Measurements from ENCODE around the gene CCDC183. TPM values are rescaled to one million over a fixed set of nuclear protein-coding genes. Genes with fewer than 3 reads are reported as not detected.

Gene CCDC183
- polyA plus RNA-seq: 1 to 10 TPM in 1 of 2 donors, under 1 TPM in 1; 0.32 to 1.1 TPM

GRCh38 chr9:136796238-136796774, at the start of gene CCDC183:
TSS of gene CCDC183 (plus strand) at chr9:136796338. CDS start at chr9:136796398, 60 bp downstream.
- no peak within 1 kb of the TSS for H3K4me3 ChIP-seq (ENCODE audit: low read depth in 1 of 2, low read length in 2 of 2)
- 46 to 48% methylated on average over 5 of the region's 5 CpGs for WGBS, 2 donors
- H3K27me3 ChIP-seq (ENCODE audit: control insufficient read depth in 1 of 2, insufficient read depth in 2 of 2, low read length in 2 of 2): no peaks in the 10 kb centered on the region
- no peaks in the 10 kb centered on the region for H3K9me3 ChIP-seq (ENCODE audit: control insufficient read depth in 2 of 2, insufficient read depth in 1 of 2, low read depth in 1 of 2, low read length in 1 of 2)
- H3K36me3 ChIP-seq (ENCODE audit: control insufficient read depth in 2 of 2, insufficient read depth in 2 of 2, low read length in 1 of 2): peaks cover 0 to 3% of the 10 kb centered on the region in 2 donors
- H3K27ac ChIP-seq (ENCODE audit: low read depth in 2 of 2, low read length in 1 of 2): no peak within 1 kb of the TSS
- peaks cover 17 to 23% of the 10 kb centered on the region in 2 donors for H3K4me1 ChIP-seq (ENCODE audit: control insufficient read depth in 2 of 2, insufficient read depth in 2 of 2, low read length in 1 of 2)

- Histone ChIP-seq H3K36me3 (ENCODE audit: control insufficient read depth in 2 of 2, insufficient read depth in 2 of 2, low read length in 1 of 2) (no peaks in the 10 kb centered on the region), H3K27ac (ENCODE audit: low read depth in 2 of 2, low read length in 1 of 2) (no peak overlapping the region), H3K27me3 (ENCODE audit: control insufficient read depth in 1 of 2, insufficient read depth in 2 of 2, low read length in 2 of 2) (no peaks in the 10 kb centered on the region), H3K4me3 (ENCODE audit: low read depth in 1 of 2, low read length in 2 of 2) (no peak overlapping the region), H3K9me3 (ENCODE audit: control insufficient read depth in 2 of 2, insufficient read depth in 1 of 2, low read depth in 1 of 2, low read length in 1 of 2) (peaks cover 0 to 2% of the 10 kb centered on the region in 2 donors), H3K4me1 (ENCODE audit: control insufficient read depth in 2 of 2, insufficient read depth in 2 of 2, low read length in 1 of 2) (peaks cover 8 to 9% of the 10 kb centered on the region in 2 donors)
- WGBS, 2 donors: 87 to 89% methylated on average over 16 to 18 of the region's 18 CpGs
Measured at GRCh38 chr9:136746621-136747020, 49.5 kb upstream of the CCDC183 start.

- no peaks in the 10 kb centered on the region for H3K36me3 ChIP-seq (ENCODE audit: control insufficient read depth in 2 of 2, insufficient read depth in 2 of 2, low read length in 1 of 2)
- H3K9me3 ChIP-seq (ENCODE audit: control insufficient read depth in 2 of 2, insufficient read depth in 1 of 2, low read depth in 1 of 2, low read length in 1 of 2): peaks cover 0 to 6% of the 10 kb centered on the region in 2 donors
- no peak overlapping the region for H3K4me3 ChIP-seq (ENCODE audit: low read depth in 1 of 2, low read length in 2 of 2)
- H3K27me3 ChIP-seq (ENCODE audit: control insufficient read depth in 1 of 2, insufficient read depth in 2 of 2, low read length in 2 of 2): no peaks in the 10 kb centered on the region
- H3K4me1 ChIP-seq (ENCODE audit: control insufficient read depth in 2 of 2, insufficient read depth in 2 of 2, low read length in 1 of 2): peaks cover 6 to 7% of the 10 kb centered on the region in 2 donors
- 85 to 88% methylated on average over 22 of the region's 22 CpGs for WGBS, 2 donors
- no peak overlapping the region for H3K27ac ChIP-seq (ENCODE audit: low read depth in 2 of 2, low read length in 1 of 2)
Measured at GRCh38 chr9:136747161-136748060, 48.7 kb upstream of the CCDC183 start.

GRCh38 chr9:136748201-136748600, 47.9 kb upstream of the CCDC183 start, which contains the start of gene LCN6:
TSS of gene LCN6 (minus strand) at chr9:136748525. CDS start at chr9:136748483, 42 bp downstream.
- H3K9me3 ChIP-seq (ENCODE audit: control insufficient read depth in 2 of 2, insufficient read depth in 1 of 2, low read depth in 1 of 2, low read length in 1 of 2): peaks cover 0 to 6% of the 10 kb centered on the region in 2 donors
- H3K4me1 ChIP-seq (ENCODE audit: control insufficient read depth in 2 of 2, insufficient read depth in 2 of 2, low read length in 1 of 2): peaks cover 2 to 4% of the 10 kb centered on the region in 2 donors
- 73 to 76% methylated on average over 8 of the region's 8 CpGs for WGBS, 2 donors
- no peaks in the 10 kb centered on the region for H3K36me3 ChIP-seq (ENCODE audit: control insufficient read depth in 2 of 2, insufficient read depth in 2 of 2, low read length in 1 of 2)
- no peak within 1 kb of the TSS for H3K4me3 ChIP-seq (ENCODE audit: low read depth in 1 of 2, low read length in 2 of 2)
- peak within 1 kb of the TSS in 1 of 2 donors; percentile 18 for H3K27ac ChIP-seq (ENCODE audit: low read depth in 2 of 2, low read length in 1 of 2)
- no peaks in the 10 kb centered on the region for H3K27me3 ChIP-seq (ENCODE audit: control insufficient read depth in 1 of 2, insufficient read depth in 2 of 2, low read length in 2 of 2)

- 73 to 79% methylated on average over 21 of the region's 21 CpGs for WGBS, 2 donors
- H3K4me1 ChIP-seq (ENCODE audit: control insufficient read depth in 2 of 2, insufficient read depth in 2 of 2, low read length in 1 of 2): peaks cover 0 to 1% of the 10 kb centered on the region in 2 donors
- peaks cover 0 to 6% of the 10 kb centered on the region in 2 donors for H3K9me3 ChIP-seq (ENCODE audit: control insufficient read depth in 2 of 2, insufficient read depth in 1 of 2, low read depth in 1 of 2, low read length in 1 of 2)
- no peaks in the 10 kb centered on the region for H3K36me3 ChIP-seq (ENCODE audit: control insufficient read depth in 2 of 2, insufficient read depth in 2 of 2, low read length in 1 of 2)
- H3K27ac ChIP-seq (ENCODE audit: low read depth in 2 of 2, low read length in 1 of 2): no peak overlapping the region
- no peak overlapping the region for H3K4me3 ChIP-seq (ENCODE audit: low read depth in 1 of 2, low read length in 2 of 2)
- H3K27me3 ChIP-seq (ENCODE audit: control insufficient read depth in 1 of 2, insufficient read depth in 2 of 2, low read length in 2 of 2): no peaks in the 10 kb centered on the region
Measured at GRCh38 chr9:136748666-136749611, 47.2 kb upstream of the CCDC183 start.

GRCh38 chr9:136750526-136750925, 45.6 kb upstream of the CCDC183 start:
- Histone ChIP-seq H3K36me3 (ENCODE audit: control insufficient read depth in 2 of 2, insufficient read depth in 2 of 2, low read length in 1 of 2) (no peaks in the 10 kb centered on the region), H3K4me1 (ENCODE audit: control insufficient read depth in 2 of 2, insufficient read depth in 2 of 2, low read length in 1 of 2) (peaks cover 0 to 1% of the 10 kb centered on the region in 2 donors), H3K27ac (ENCODE audit: low read depth in 2 of 2, low read length in 1 of 2) (no peak overlapping the region), H3K4me3 (ENCODE audit: low read depth in 1 of 2, low read length in 2 of 2) (no peak overlapping the region), H3K27me3 (ENCODE audit: control insufficient read depth in 1 of 2, insufficient read depth in 2 of 2, low read length in 2 of 2) (no peaks in the 10 kb centered on the region), H3K9me3 (ENCODE audit: control insufficient read depth in 2 of 2, insufficient read depth in 1 of 2, low read depth in 1 of 2, low read length in 1 of 2) (peaks cover 0 to 9% of the 10 kb centered on the region in 2 donors)
- WGBS, 2 donors: 34 to 44% methylated on average over 2 of the region's 2 CpGs

- Histone ChIP-seq H3K36me3 (ENCODE audit: control insufficient read depth in 2 of 2, insufficient read depth in 2 of 2, low read length in 1 of 2) (no peaks in the 10 kb centered on the region), H3K4me1 (ENCODE audit: control insufficient read depth in 2 of 2, insufficient read depth in 2 of 2, low read length in 1 of 2) (peaks cover 0 to 1% of the 10 kb centered on the region in 2 donors), H3K4me3 (ENCODE audit: low read depth in 1 of 2, low read length in 2 of 2) (no peak overlapping the region), H3K27me3 (ENCODE audit: control insufficient read depth in 1 of 2, insufficient read depth in 2 of 2, low read length in 2 of 2) (no peaks in the 10 kb centered on the region), H3K9me3 (ENCODE audit: control insufficient read depth in 2 of 2, insufficient read depth in 1 of 2, low read depth in 1 of 2, low read length in 1 of 2) (peaks cover 3 to 15% of the 10 kb centered on the region in 2 donors), H3K27ac (ENCODE audit: low read depth in 2 of 2, low read length in 1 of 2) (no peak overlapping the region)
- 84% methylated on average over 1 of the region's 1 CpG for WGBS, 2 donors
Measured at GRCh38 chr9:136751244-136751643, 44.9 kb upstream of the CCDC183 start.

GRCh38 chr9:136751814-136752213, 44.3 kb upstream of the CCDC183 start:
- Histone ChIP-seq H3K27me3 (ENCODE audit: control insufficient read depth in 1 of 2, insufficient read depth in 2 of 2, low read length in 2 of 2) (no peaks in the 10 kb centered on the region), H3K4me3 (ENCODE audit: low read depth in 1 of 2, low read length in 2 of 2) (no peak overlapping the region), H3K27ac (ENCODE audit: low read depth in 2 of 2, low read length in 1 of 2) (no peak overlapping the region), H3K4me1 (ENCODE audit: control insufficient read depth in 2 of 2, insufficient read depth in 2 of 2, low read length in 1 of 2) (no peaks in the 10 kb centered on the region), H3K36me3 (ENCODE audit: control insufficient read depth in 2 of 2, insufficient read depth in 2 of 2, low read length in 1 of 2) (no peaks in the 10 kb centered on the region), H3K9me3 (ENCODE audit: control insufficient read depth in 2 of 2, insufficient read depth in 1 of 2, low read depth in 1 of 2, low read length in 1 of 2) (peaks cover 4 to 17% of the 10 kb centered on the region in 2 donors)
